Lung microvascular endothelial cell (primary cell): ENCODE measurements around the gene TCIRG1. TPM values are rescaled to one million over a fixed set of nuclear protein-coding genes. Genes with fewer than 3 reads are reported as not detected.

Source experiments
- DNase-seq, 2 donors: peaks; one replicate each; pipeline versions ENCODE4 v3.0.0 to v3.0.0-alpha.2; 2010; ENCODE audit warnings: low read depth in 2 of 2
- total RNA-seq: library from RNA; depleted of rRNA; stranded (reverse); fragments of >200 nt; gene quantifications from 2 replicates; pipeline ENCODE4 v1.2.1, GENCODE V29; 2014

TCIRG1 gene
- total RNA-seq, 1 donor from 2014 or later = 52.0 TPM

- DNase-seq = peak in 1 of 2 donors; percentile 56
These were observed 1.2 kb upstream of the TCIRG1 start for GRCh38 chr11:68037411-68038225.

- no peak for DNase-seq
These were observed 553 bp upstream of the TCIRG1 start for GRCh38 chr11:68038226-68038717.

- DNase-seq = peak in 1 of 2 donors; percentile 10
These were observed 781 bp downstream of the TCIRG1 start for GRCh38 chr11:68039526-68040086.

- peak; percentile 83 to 86 for DNase-seq
These were observed 1.5 kb downstream of the TCIRG1 start for GRCh38 chr11:68040101-68040956.

- DNase-seq = no peak
These were observed 2.2 kb downstream of the TCIRG1 start for GRCh38 chr11:68040957-68041591.

- DNase-seq = no peak
These were observed 2.9 kb downstream of the TCIRG1 start for GRCh38 chr11:68041617-68042218.

GRCh38 chr11:68042219-68043028 is 3.6 kb downstream of the TCIRG1 start:
- DNase-seq = no peak

- DNase-seq = no peak
These were observed 4.2 kb downstream of the TCIRG1 start for GRCh38 chr11:68043029-68043348.

GRCh38 chr11:68043349-68044144 is 4.7 kb downstream of the TCIRG1 start:
- no peak for DNase-seq

GRCh38 chr11:68044145-68044813 is 5.5 kb downstream of the TCIRG1 start:
- DNase-seq = no peak

GRCh38 chr11:68044898-68045351 is 6.1 kb downstream of the TCIRG1 start:
- DNase-seq = no peak

- no peak for DNase-seq
These were observed 8.8 kb downstream of the TCIRG1 start for GRCh38 chr11:68047437-68048290.

- DNase-seq = no peak
These were observed 10.1 kb downstream of the TCIRG1 start for GRCh38 chr11:68048681-68049508.

GRCh38 chr11:68049509-68050370 is 10.9 kb downstream of the TCIRG1 start:
- peak in 1 of 2 donors; percentile 28 for DNase-seq

GRCh38 chr11:68050371-68050841 is 11.6 kb downstream of the TCIRG1 start:
- no peak for DNase-seq
